ENCODE results near the gene FAM180A.
"Not testable (repeated sequence)": the region's sequence is repeated elsewhere in the genome, so short reads cannot be mapped to it uniquely, and the experiment has no call there.

FAM180A gene

DNA sequence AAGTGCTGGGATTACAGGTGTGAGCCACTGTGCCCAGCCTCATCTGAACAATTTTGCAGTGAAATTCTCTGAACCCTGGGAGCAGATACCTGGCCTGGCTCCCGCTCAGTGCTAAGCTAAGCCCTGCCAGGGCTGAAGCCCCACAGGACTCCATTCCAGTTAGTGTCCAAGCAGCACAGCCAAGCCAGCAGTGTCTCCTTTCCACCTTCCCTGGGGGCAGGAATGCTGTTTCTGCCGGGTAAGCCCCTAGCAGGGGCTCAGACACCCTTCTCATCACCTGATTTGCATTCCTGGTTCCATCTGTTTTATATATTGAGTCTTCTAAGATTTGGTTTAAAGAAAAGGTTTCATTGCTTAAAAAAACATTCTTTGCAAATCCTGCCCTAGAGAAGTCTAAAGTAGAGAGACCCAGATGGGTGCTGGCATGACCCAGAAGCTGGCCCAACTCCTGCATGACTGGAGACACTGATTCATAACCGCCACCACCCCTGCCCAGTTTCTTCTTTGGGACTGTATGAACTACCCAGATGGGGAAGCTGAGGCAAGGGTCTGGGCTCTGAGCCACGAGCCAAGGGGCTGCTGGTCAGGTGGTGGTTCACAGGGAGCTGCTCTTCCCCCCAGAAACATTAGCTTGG is 34.7 kb downstream of the FAM180A start:
- no peak for DNase-seq (ENCODE audit: low read depth)

DNA sequence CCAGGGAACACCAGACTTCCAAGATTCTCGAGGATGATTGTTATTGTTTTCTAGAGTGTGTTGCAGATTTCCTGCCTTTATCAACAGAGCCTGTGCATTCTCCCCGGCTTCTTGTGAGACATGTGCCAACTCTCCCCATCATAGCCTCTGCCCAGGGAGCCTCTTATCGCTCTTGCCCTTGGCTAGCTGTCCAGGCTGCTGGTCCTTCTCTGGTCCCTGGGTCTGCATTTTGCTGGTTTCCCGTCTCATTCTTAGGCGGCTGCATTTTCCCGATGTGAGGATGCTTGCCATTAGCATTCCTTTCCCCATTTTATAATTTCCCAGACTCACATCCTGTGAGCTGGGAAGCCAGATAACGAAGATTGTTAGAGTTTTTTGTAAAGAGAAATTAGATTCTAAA is 35.8 kb downstream of the FAM180A start:
- no peak for DNase-seq (ENCODE audit: low read depth)

DNA sequence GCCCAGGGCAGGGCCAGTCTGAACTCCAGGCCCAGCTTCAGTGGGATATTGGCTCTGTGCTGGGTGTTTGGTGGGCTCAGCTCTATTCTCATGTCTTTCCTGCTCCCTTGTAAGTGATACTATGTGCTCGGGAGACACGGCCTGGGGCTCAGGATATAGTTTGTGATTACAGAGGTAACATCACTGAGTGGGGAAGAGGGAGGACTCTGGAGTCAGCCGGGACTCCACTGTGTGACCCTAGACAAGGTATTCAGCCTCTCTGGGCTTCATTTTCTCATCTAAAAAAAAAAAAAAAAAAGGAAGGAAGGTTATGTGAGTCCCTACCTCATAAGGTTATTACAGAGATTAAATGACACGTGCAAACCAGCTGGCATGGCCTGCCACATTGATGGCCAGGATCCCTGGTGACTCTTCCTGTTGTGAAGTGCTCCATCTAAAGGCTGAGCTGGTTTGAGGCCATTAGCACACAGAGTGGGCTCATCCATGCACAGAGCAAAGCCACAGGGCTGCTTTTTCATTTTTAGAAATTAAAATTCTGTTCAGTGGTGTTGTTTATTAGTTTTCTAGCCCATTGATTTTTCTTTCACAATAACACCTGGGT is 36.3 kb downstream of the FAM180A start:
- no peak for DNase-seq (ENCODE audit: low read depth)

DNA sequence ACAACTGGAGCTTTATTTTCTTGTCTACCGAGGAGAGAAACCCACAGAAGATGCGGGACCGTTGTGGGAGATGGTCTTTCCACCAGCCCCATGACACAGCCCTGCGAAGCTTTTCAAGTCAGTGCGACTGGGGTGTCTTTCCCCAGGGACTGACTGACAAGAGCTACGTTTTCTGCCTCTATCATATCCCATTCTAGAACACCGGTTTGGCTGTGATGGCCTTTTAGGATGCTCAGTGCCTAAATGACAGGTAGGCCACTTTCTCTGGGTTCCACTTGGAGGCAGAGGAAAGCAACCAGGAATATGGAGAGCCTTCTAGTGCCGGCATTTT is 37.5 kb downstream of the FAM180A start:
- DNase-seq (ENCODE audit: low read depth), result no peak

DNA sequence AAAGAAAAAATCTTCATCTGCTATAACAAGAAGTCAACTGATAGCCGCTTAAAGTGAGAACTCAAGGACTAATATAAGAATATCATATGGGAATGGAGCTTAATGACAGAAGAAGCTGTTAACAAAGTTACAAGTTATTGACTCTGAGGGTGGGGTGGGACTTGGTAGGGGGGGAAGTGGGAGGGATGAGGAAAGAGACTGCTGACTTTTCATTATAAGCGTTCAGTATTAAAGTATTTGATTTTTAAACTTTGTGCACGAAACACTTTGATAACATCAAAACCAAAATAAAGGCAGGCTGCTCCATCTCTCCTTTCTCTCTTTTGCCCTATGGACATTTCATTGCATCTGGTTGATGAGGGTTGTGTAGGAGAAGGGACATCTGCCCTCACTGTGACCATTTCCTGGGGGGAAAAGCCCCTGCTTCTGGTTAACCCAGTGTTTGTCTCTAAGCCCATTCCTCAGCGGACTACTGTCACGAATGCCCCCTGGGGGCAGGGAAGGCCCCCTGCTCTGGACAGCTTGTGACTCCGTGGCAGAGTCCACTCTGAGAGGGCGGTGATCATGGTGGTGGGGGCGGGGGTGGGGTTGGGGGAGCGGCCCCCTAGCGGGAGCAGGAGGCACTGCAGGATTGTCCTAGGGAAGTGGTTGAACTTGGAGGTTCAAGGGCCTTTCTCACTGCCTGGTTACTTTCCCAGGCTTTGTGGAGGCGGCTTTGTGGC is 38.0 kb downstream of the FAM180A start:
- no peak for DNase-seq (ENCODE audit: low read depth)

DNA sequence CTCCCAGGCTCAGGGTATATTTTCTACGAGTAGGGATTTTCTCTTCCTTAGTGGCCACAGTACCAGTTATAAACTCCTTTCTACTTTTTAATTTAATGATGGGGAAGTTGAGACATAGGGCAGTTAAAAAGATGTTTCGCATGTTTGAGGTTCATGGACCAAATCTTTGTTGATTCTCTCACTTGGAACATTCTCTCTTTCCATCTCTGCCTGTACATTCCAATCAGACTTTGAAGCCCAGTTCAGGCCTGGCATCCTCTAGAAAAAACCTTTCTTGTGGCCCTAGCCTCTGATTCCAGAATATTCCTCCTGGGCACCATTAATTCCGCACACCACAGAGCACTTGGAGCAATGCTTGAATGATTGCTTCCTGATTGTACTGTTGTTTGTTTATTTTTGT is 39.1 kb downstream of the FAM180A start:
- no peak for DNase-seq (ENCODE audit: low read depth)

DNA sequence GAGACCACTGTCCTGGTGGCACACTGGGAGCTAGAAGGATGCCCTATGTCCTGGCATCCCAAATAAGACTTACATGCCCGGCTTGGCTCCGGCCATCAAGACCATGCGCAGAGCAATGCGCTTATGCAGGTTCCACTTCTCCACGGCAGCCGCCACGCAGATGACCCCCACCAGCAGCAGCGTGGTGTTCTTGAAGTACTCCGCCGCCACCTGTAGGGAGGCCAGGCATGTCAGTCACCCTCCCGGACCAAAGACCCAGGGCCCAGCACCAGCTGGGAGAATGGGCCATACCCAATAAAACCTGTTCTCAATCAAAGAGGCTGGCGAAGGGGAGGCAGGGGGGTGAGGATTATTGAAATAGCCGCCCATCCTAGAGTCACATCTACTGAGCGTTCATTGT is 40.6 kb downstream of the FAM180A start:
- DNase-seq (ENCODE audit: low read depth), result no peak

DNA sequence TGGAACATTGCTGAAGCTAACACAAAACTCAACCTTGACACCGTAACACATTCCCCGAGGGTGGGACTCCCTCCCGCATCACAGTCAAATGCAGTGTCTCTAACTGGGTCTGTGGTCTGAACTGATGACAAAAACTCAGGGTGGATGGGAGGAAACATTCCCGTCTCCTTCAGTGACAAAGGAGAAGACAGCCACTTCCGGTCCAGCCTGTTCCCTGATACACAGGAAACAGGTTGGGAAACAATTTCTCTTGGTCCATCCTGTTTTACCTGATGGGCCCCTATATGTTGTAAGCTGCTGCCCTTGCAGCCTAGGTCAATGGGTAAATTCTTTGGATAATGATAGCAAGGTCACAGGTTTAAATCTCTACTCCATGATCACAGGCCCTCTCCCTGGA is 41.0 kb downstream of the FAM180A start:
- DNase-seq (ENCODE audit: low read depth), result no peak

DNA sequence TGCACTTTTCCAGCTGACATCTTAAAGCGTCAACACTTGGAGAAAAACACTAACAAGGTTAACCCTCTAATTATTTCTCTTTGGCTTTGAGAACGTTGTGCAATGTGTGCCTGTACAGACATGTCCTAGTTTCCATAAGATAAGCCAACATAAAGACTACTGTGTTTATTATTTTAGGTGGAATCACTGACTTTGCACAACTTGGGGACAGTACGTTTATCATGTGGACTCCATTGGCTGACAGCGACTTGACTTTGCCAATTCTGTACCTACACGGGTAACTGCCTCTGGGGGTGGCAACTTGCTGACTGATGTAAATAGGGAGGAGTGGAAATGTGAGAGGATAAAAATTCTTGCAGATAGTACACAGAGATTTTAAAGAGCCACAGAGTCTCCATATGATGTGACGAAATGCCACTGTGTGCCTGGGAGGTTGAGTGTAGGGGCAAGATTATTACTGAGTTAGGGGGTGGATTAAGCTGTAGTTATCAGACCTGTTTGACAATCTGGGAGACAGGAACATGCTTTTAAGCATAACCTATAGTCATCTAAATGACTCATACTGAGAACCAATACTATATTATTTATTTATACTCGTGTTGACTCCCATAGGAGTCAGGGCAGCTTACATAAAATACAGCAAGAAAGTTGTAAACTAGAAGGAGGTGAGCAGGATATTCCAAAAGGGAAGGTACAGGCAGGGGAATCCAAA is 41.6 kb downstream of the FAM180A start:
- no peak for DNase-seq (ENCODE audit: low read depth)

DNA sequence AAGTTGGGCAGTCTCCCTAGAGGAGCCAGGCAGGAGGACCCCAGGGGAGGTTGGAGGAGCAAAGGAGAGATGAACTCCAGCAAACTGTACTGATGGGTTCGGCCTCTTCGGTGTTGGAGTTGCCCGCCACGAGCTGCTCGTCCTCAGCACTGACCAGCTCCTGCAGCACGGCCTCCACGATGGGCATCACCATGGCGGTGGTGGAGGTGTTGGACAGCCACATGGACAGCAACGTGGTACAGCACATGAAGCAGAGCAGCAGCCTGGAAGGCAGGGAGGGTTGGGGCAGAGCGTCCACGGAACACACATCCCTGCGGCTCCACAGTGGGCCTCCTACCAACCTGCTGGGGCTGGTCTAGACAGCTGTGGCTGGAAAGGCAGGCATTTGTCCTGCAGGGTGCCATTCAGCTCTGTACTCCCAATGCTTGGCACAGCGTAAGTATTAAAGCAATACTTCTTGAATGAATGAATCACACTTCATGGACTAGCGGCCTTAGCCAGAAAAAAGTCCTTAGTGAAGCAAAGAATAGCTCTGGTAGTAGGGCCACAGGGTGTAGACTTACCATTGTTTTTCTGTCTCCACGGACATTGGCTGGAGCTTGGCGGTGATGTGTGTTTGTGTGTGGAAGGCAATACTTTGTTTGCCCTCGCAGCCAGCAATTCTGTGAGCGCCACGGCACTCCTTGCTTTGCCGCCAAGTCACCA is 42.4 kb downstream of the FAM180A start:
- DNase-seq (ENCODE audit: low read depth), result no peak

DNA sequence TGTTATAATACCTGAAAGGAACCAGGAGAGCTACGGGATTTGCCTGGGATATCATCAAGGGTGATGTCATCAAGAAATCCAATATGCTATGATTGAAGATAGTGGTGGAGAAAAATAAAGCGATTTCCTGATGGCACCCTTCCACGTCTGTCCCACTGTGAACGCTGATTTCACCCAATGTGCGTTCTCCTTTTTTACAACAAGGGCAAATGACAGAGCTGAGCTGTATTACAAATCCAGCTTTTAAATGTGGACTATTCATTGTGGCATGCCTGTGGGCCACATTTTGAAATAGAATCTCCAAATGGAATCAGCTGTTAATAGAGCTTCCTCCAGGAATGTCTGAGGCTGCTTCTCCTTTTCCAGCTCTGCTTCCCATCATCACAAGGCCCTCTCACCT is 43.9 kb downstream of the FAM180A start:
- no peak for DNase-seq (ENCODE audit: low read depth)

DNA sequence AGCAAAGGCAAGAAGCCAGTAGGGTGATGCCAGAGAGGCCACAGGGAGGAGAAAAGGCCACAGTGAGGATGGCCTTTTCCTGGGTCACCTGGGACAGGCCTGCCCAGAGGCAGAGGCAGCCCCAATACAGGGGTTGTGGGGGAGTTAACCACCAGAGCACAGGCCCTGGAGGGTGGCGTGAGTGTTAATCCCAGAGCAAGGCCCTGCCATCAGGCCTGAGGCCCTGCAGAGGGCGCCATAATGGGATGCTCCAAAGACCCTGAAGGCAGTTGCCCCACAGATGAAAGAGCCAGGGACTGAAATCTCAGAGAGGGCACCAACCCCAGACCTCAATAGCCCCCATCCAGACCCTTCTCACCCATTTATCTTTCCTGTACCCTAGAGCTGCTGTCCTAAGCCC is 44.5 kb downstream of the FAM180A start:
- DNase-seq (ENCODE audit: low read depth), result no peak

DNA sequence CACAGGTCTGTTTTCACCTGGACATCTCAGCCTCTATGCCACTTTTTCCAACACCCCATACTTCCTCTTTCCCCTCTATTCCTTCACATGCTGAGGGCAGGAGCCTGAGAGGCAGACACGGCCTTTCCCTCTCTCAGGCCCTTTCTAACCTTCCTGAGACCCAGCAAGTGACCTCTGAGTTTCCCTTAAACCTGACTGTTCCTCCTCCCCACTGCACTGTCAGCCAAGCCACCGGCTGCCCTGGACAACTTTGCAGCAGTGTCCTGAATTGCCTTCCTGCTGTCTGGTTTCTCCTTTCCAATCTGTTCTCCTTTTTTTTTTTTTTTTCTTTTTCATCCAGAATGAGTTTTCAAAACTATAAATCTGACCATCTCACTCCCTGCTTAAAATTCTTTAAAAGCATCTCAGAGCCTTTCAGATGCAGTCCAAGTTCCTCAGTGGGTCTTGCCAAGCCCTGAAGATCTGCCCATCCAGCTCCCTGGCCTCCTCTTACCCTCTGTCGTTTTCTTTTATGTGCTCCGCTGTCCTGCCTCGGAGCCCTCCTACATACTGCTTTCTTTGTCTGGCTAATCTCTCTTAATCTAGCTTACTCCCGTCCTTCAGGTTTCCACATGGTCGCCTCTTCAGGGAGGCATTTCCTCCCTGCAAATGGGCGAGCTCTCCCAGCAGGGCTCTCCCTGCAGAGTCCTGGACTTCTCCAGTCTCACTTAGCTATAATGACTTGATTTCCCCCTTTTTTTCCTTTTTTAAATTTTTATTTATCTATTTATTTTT is 51.1 kb downstream of the FAM180A start:
- DNase-seq (ENCODE audit: low read depth), result no peak

DNA sequence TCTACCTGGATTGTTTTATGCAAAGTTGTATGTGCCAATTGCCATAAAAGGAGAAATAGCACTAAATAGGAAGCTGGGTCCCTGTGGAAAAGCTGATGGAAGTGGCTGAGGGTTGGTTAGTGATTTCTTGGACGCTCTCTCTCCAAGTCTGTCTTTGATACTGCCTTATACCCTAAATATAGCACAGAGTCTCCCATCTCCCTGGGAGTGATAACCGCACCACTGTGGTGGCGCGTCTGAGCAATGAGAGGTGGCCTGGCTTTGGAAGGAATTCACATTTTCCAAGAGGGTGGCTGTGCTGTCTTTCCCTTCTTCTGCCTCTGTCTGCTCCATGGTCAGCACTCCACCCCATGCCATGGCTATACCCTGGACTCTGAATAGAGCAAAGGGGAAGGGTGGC is 55.1 kb downstream of the FAM180A start:
- no peak for DNase-seq (ENCODE audit: low read depth)

DNA sequence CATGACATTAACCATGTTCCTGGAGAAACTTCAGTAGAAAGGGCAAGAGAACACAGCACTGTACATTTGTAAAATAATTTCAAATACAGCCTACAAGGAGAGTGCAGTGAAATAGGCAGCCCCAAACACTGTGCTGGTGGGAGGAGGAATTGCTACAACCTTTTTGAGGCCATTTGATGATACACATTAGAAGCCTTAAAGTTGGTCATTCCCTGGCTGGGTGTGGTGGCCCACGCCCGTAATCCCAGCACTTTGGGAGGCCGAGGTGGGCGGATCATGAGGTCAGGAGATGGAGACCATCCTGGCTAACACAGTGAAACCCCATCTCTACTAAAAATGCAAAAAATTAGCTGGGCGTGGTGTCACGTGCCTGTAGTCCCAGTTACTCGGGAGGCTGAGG is 56.0 kb downstream of the FAM180A start:
- DNase-seq (ENCODE audit: low read depth), result not testable (repeated sequence)

DNA sequence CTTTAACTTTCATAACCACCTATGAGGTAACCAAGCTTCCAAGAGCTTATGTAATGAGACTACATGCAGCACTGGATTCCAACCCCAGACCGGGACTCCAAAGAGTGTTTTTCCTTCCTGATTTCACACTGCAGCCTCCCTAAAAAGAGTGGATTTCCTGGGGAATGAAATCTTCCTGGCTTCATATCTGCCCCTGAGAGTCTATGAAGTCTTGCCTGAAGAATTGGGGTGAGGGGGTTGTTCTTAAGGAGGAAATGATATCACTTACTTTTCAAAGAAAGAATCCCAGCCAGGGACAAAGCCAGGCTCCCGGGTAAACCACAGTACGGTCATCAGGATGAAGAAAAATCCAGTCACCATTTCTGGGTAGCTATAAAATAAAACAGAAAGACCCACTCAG is 56.6 kb downstream of the FAM180A start:
- no peak for DNase-seq (ENCODE audit: low read depth)

DNA sequence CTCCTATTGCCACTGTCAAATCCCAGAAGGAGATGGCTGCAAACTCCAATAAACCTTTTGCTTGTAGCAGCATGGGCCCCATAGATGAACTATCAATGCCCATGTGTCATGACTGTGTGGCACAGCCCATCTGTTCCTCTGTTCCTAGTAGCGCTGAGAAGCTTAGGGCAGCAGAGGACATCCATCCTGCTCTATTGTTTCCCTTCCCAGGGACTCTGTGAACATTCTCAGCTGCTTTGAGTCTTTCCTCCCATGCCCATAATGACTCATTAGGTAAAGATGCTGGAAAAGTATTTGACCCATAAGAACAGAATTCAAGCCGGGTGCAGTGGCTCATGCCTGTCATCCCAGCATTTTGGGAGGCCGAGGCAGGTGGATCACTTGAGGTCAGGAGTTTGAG is 58.0 kb downstream of the FAM180A start:
- no peak for DNase-seq (ENCODE audit: low read depth)

DNA sequence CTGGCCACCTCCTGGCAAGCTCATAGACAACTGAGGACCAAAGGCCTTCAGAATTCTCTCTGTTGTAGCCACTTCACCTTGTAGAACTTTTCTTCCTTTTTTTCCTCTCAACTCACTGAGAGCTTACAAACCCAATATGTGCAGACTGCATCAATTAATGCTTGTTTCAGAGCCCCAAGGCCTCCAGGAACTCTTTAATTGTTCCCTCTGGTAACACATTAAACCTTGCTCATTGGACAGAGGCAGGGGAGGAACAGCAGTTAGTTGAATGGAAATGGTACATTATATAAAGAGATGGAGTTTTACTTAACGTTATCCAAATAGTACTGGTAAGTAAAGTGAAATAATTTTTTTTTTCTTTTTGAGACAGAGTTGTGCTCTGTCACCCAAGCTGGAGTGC is 61.1 kb downstream of the FAM180A start:
- DNase-seq (ENCODE audit: low read depth), result no peak

DNA sequence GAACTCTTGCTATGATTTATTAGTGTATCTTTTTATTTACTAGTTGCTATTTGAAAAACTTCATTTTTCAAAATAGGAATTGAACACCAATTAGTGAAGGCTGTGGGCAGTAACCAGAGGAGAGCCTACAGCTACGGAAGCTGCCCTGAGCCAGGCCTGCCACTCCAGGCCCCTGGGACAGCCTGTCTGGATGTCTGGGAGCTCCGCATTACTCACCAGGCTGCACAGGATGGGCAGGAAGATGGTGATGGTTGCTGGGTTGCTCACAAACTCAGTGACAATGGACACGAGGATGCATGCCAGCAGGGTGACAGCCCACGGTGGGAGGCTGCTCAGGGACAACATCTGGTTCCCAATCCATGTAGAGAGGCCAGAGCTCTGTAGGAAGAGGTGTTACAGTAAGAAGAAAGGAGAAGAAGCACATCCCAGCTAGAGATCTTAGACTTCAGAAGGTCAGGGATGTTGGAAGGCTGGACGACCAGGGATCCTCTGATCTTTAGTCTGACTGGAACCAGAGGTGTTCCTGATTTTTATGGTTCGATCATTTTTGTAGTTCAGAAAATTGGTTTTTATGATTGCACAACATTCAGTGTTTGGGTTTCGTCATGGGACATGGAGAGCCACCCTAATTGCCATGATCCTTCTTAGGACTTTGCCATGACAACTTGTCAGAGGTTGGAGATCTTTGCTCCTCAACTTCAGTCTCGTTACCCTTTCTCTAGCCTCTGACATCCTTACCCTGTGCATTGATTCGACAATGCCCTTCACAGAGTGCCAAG is 63.1 kb downstream of the FAM180A start:
- no peak for DNase-seq (ENCODE audit: low read depth)

DNA sequence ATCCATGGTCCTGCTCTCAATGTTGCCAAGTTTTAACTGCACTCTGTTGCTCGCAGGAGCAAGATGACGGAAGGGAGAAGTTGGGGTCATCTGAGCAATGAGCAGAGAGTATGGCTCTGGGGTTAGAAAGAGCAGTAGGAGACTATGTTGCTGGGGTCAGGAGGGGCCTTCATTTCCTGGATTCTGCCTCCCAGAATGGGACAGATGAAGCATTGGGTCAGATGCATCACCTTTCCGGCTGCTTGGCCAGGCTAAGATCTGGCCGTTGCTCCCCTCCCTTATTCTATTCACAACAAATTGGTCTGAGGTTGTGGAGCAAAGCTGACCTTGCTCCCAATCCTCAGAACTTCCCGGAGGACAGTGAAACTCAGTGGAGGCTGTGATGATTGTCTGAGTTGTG is 63.9 kb downstream of the FAM180A start:
- no peak for DNase-seq (ENCODE audit: low read depth)

DNA sequence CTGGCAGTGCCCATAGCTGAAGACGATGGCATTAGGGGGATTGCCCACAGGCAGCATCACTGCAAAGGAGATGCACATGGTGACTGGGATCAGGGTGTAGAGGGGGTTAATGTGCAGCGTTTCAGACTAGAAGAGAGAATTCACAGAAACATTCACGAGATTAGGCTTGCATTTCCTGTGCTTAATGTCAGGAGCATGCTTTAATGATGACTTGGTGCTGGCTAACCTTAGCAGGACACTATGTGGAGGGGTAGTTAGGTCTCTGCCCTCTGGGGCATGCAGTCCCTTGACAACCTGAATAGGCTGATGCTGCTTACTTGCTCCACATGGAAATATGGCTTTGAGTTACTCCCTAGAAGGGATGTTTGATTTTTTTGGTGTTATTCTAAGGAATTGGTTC is 64.5 kb downstream of the FAM180A start:
- no peak for DNase-seq (ENCODE audit: low read depth)

All from CMK (cell line).